ENCODE data around the gene KCNN3.

DNA sequence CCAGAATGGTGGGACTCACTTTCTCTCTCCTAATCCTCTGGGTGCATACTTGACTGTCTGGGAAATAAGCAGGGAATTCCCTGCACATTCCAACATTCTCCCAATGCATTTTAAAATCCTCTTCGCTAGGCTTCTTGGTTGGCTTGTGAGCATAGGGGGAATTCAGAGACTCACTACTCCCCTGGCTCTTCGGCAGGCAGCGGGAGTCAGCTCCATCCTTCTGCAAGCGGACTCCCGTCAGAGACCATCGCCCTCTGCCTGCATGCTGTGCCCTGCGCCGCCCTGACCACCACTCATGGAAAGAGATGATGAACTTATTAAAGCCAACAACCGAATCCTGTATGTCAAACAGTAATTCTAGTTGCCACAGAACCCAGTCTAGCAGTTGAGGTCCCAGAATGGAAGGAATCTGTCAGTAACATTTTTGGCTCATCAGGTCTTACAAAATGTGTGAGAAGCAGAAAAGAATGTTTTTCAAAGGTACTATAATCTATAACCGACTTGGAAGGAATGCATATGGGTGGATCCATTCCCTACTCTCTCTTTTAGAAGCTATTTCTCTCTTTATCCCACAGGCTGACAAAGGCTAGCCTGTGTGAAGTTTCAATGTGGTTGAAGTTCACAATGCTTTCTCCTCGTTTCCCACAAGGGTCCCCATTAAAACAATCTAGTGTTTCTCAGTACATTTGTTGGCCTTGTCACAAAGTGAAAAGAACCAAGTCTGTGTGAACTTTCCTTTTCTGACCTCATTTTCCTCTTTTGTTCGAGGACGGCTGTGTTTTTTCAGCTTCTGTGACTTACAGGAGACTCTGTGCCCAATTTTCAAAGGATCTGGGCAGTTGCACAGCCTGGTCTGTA, 143.0 kb downstream of the KCNN3 start:
- TF ChIP-seq, protein P1, sequence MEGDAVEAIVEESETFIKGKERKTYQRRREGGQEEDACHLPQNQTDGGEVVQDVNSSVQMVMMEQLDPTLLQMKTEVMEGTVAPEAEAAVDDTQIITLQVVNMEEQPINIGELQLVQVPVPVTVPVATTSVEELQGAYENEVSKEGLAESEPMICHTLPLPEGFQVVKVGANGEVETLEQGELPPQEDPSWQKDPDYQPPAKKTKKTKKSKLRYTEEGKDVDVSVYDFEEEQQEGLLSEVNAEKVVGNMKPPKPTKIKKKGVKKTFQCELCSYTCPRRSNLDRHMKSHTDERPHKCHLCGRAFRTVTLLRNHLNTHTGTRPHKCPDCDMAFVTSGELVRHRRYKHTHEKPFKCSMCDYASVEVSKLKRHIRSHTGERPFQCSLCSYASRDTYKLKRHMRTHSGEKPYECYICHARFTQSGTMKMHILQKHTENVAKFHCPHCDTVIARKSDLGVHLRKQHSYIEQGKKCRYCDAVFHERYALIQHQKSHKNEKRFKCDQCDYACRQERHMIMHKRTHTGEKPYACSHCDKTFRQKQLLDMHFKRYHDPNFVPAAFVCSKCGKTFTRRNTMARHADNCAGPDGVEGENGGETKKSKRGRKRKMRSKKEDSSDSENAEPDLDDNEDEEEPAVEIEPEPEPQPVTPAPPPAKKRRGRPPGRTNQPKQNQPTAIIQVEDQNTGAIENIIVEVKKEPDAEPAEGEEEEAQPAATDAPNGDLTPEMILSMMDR (IDR thresholded peaks at IDR 0.05; ENCODE audit: low read length), result no peak
- TF ChIP-seq EZH2 (optimal IDR thresholded peaks at IDR 0.05; ENCODE audit: low read depth, low read length), result no peak
